ENCODE measurements around the gene FBXO42. TPM values are rescaled to one million over a fixed set of nuclear protein-coding genes. Genes with fewer than 3 reads are reported as not detected.

The FBXO42 gene
- total RNA-seq, 1 donor from 2014 or later = 25.6 TPM

DNA sequence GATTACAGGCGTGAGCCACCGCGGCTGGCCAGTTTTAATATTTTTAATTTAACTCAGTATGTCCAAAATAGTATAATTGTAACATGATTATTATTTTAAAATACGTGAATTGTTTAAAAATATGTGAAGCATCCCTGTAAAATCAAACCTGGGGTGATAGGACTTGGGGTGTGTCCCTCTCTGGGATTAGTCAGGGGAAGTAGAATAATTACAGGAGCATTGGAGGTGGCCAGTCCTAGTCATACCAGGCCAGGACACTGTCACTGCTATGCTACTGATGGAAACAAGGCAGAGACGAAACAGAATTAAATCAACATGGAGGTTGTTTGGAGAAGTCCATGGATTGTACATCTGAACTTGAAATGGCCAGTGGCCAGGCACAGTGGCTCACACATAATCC lies 31.6 kb upstream of the FBXO42 start:
- Mint-ChIP-seq H3K9me3 (ENCODE audit: unreplicated experiment) (peaks cover 2% of the 10 kb centered on the region), H3K27ac (ENCODE audit: unreplicated experiment) (no peak overlapping the region), H3K4me3 (ENCODE audit: unreplicated experiment) (no peak overlapping the region), H3K4me1 (ENCODE audit: low read depth, unreplicated experiment) (peaks cover 22% of the 10 kb centered on the region), H3K36me3 (ENCODE audit: low read depth, unreplicated experiment) (no peaks in the 10 kb centered on the region), H3K27me3 (ENCODE audit: low read depth, unreplicated experiment) (no peaks in the 10 kb centered on the region)
- Histone ChIP-seq H3K79me2 (ENCODE audit: insufficient read depth, low read length) (peaks cover 98% of the 10 kb centered on the region), H3K9me3 (ENCODE audit: insufficient read depth, low read depth, low read length) (no peaks in the 10 kb centered on the region), H3K4me1 (ENCODE audit: insufficient read depth, low read length) (peaks cover 21% of the 10 kb centered on the region), H3K4me3 (ENCODE audit: insufficient read depth, low read depth, low read length) (no peak overlapping the region), H2AFZ (ENCODE audit: low read depth, low read length) (no peak overlapping the region), H3K27me3 (ENCODE audit: insufficient read depth, low read length) (no peaks in the 10 kb centered on the region), H4K20me1 (ENCODE audit: insufficient read depth, low read length) (peaks cover 92% of the 10 kb centered on the region), H3K9ac (ENCODE audit: low read length) (no peak overlapping the region), H3K4me2 (ENCODE audit: low read length) (no peak overlapping the region), H3K36me3 (ENCODE audit: insufficient read depth, low read length) (no peaks in the 10 kb centered on the region), H3K27ac (ENCODE audit: low read depth, low read length) (no peak overlapping the region)
- TF ChIP-seq EZH2 (IDR thresholded peaks at IDR 0.05; ENCODE audit: insufficient read depth, low read length) = no peak
- TF ChIP-seq, protein P1, sequence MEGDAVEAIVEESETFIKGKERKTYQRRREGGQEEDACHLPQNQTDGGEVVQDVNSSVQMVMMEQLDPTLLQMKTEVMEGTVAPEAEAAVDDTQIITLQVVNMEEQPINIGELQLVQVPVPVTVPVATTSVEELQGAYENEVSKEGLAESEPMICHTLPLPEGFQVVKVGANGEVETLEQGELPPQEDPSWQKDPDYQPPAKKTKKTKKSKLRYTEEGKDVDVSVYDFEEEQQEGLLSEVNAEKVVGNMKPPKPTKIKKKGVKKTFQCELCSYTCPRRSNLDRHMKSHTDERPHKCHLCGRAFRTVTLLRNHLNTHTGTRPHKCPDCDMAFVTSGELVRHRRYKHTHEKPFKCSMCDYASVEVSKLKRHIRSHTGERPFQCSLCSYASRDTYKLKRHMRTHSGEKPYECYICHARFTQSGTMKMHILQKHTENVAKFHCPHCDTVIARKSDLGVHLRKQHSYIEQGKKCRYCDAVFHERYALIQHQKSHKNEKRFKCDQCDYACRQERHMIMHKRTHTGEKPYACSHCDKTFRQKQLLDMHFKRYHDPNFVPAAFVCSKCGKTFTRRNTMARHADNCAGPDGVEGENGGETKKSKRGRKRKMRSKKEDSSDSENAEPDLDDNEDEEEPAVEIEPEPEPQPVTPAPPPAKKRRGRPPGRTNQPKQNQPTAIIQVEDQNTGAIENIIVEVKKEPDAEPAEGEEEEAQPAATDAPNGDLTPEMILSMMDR (IDR thresholded peaks at IDR 0.05; ENCODE audit: insufficient read depth, low read depth, low read length) = no peak
- FAIRE-seq (no peak), DNase-seq (ENCODE audit: low read depth) (no peak)

DNA sequence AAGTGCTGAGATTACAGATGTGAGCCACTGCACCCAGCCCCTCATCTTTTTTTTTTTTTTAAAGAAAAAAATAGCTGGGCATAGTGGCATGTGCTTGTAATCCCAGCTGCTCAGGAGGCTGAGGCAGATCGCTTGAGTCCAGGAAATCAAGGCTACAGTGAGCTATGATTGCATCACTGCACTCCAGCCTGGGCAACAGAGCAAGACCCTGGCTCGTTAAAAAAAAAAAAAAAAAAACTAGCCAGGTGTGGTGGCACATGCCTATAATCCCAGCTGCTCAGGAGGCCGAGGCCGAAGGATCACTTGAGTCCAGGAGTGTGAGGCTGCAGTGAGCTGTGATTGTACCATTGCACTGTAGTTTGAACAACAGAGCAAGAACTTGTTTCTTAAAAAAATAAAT lies 28.6 kb upstream of the FBXO42 start:
- Histone ChIP-seq H3K27ac (ENCODE audit: low read depth, low read length) (no peak overlapping the region), H3K4me3 (ENCODE audit: insufficient read depth, low read depth, low read length) (no peak overlapping the region), H3K27me3 (ENCODE audit: insufficient read depth, low read length) (no peaks in the 10 kb centered on the region), H2AFZ (ENCODE audit: low read depth, low read length) (no peak overlapping the region), H3K4me2 (ENCODE audit: low read length) (no peak overlapping the region), H3K36me3 (ENCODE audit: insufficient read depth, low read length) (no peaks in the 10 kb centered on the region), H3K4me1 (ENCODE audit: insufficient read depth, low read length) (peaks cover 19% of the 10 kb centered on the region), H3K9me3 (ENCODE audit: insufficient read depth, low read depth, low read length) (no peaks in the 10 kb centered on the region), H3K79me2 (ENCODE audit: insufficient read depth, low read length) (peaks cover 98% of the 10 kb centered on the region), H4K20me1 (ENCODE audit: insufficient read depth, low read length) (peaks cover 91% of the 10 kb centered on the region), H3K9ac (ENCODE audit: low read length) (no peak overlapping the region)
- no peak overlapping the region for H3K27ac Mint-ChIP-seq (ENCODE audit: unreplicated experiment)
- H3K36me3 Mint-ChIP-seq (ENCODE audit: low read depth, unreplicated experiment) = no peaks in the 10 kb centered on the region
- H3K27me3 Mint-ChIP-seq (ENCODE audit: low read depth, unreplicated experiment) = no peaks in the 10 kb centered on the region
- H3K4me1 Mint-ChIP-seq (ENCODE audit: low read depth, unreplicated experiment) = peaks cover 20% of the 10 kb centered on the region
- no peak for DNase-seq (ENCODE audit: low read depth)
- H3K4me3 Mint-ChIP-seq (ENCODE audit: unreplicated experiment) = no peak overlapping the region
- H3K9me3 Mint-ChIP-seq (ENCODE audit: unreplicated experiment) = no peaks in the 10 kb centered on the region
- FAIRE-seq = no peak
- TF ChIP-seq, protein P1 (IDR thresholded peaks at IDR 0.05; ENCODE audit: insufficient read depth, low read depth, low read length) = no peak
- TF ChIP-seq EZH2 (IDR thresholded peaks at IDR 0.05; ENCODE audit: insufficient read depth, low read length) = no peak

DNA sequence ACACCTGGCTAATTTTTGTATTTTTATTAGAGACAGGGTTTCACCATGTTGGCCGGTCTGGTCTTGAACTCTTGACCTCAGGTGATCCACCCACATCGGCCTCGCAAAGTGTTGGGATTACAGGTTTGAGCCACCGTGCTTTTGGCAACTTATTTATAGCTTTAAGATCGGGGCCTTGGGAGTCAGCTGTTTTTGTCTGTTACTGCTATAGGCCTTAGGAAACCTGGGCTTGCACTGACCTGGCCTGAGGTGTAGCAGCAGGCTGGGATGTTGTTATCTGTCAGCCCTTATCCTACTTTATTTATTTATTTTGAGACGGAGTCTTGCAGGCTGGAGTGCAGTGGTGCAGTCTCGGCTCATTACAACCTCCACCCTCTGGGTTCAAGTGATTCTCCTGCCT lies 26.2 kb upstream of the FBXO42 start:
- Mint-ChIP-seq H3K36me3 (ENCODE audit: low read depth, unreplicated experiment) (no peaks in the 10 kb centered on the region), H3K4me3 (ENCODE audit: unreplicated experiment) (no peak overlapping the region), H3K27me3 (ENCODE audit: low read depth, unreplicated experiment) (no peaks in the 10 kb centered on the region), H3K27ac (ENCODE audit: unreplicated experiment) (no peak overlapping the region), H3K4me1 (ENCODE audit: low read depth, unreplicated experiment) (peaks cover 37% of the 10 kb centered on the region), H3K9me3 (ENCODE audit: unreplicated experiment) (no peaks in the 10 kb centered on the region)
- Histone ChIP-seq H3K4me1 (ENCODE audit: insufficient read depth, low read length) (peaks cover 33% of the 10 kb centered on the region), H3K27me3 (ENCODE audit: insufficient read depth, low read length) (no peaks in the 10 kb centered on the region), H3K9ac (ENCODE audit: low read length) (no peak overlapping the region), H3K4me2 (ENCODE audit: low read length) (no peak overlapping the region), H4K20me1 (ENCODE audit: insufficient read depth, low read length) (peaks cover 92% of the 10 kb centered on the region), H3K27ac (ENCODE audit: low read depth, low read length) (no peak overlapping the region), H3K4me3 (ENCODE audit: insufficient read depth, low read depth, low read length) (no peak overlapping the region), H3K79me2 (ENCODE audit: insufficient read depth, low read length) (peaks cover 100% of the 10 kb centered on the region), H3K36me3 (ENCODE audit: insufficient read depth, low read length) (no peaks in the 10 kb centered on the region), H2AFZ (ENCODE audit: low read depth, low read length) (no peak overlapping the region), H3K9me3 (ENCODE audit: insufficient read depth, low read depth, low read length) (no peaks in the 10 kb centered on the region)
- TF ChIP-seq, protein P1 (IDR thresholded peaks at IDR 0.05; ENCODE audit: insufficient read depth, low read depth, low read length) = no peak
- no peak for TF ChIP-seq EZH2 (IDR thresholded peaks at IDR 0.05; ENCODE audit: insufficient read depth, low read length)
- DNase-seq (ENCODE audit: low read depth) (no peak), FAIRE-seq (no peak)

Data from astrocyte (in vitro differentiated cells and primary cell).